HG03565 (cell line): ENCODE data around the gene ALOXE3.

Experiments used
- ATAC-seq: cut with Tn5 transposase; IDR thresholded peaks from one replicate; pipeline ENCODE4 v1.9.1; 2021; ENCODE audit warnings: mild to moderate bottlenecking, moderate library complexity; ENCODE audit not compliant: unreplicated experiment

Gene ALOXE3

GRCh38 chr17:8055851-8056231 lies 62.5 kb downstream of the ALOXE3 start:
- no peak for ATAC-seq

- no peak for ATAC-seq
These were observed 64.7 kb downstream of the ALOXE3 start for GRCh38 chr17:8053600-8053999.

- no peak for ATAC-seq
These were observed 65.8 kb downstream of the ALOXE3 start for GRCh38 chr17:8052256-8053252.

- ATAC-seq = no peak
These were observed 66.5 kb downstream of the ALOXE3 start for GRCh38 chr17:8051831-8052230.

GRCh38 chr17:8048736-8049135 lies 69.6 kb downstream of the ALOXE3 start:
- no peak for ATAC-seq

GRCh38 chr17:8048236-8048635 lies 70.1 kb downstream of the ALOXE3 start:
- no peak for ATAC-seq

- no peak for ATAC-seq
These were observed 70.6 kb downstream of the ALOXE3 start for GRCh38 chr17:8047769-8048110.

GRCh38 chr17:8046929-8047768 lies 71.2 kb downstream of the ALOXE3 start:
- ATAC-seq = no peak

GRCh38 chr17:8046306-8046928 lies 71.9 kb downstream of the ALOXE3 start:
- no peak for ATAC-seq
